Activated CD8-positive, alpha-beta memory T cell treated with anti-CD3 and anti-CD28 coated beads for 36 hours (primary cell): ENCODE data around the gene CLDN16. TPM values are rescaled to one million over a fixed set of nuclear protein-coding genes. Genes with fewer than 3 reads are reported as not detected.

Experiments used
- CTCF ChIA-PET: fragments of 350-600 bp; sonication (Branson Sonifier 250); formaldehyde crosslinking; loops from one replicate; lab custom pipeline; 2021; ENCODE audit warnings: antibody characterized with exemption; lab: Charles Lee
- POLR2A ChIA-PET: fragments of 350-600 bp; sonication (Branson Sonifier 250); formaldehyde crosslinking; loops from one replicate; lab custom pipeline; 2021; ENCODE audit warnings: antibody characterized with exemption; lab: Charles Lee
- total RNA-seq, 2 experiments: library from RNA; stranded (reverse); gene quantifications; one replicate each; pipeline ENCODE4 v1.2.3, GENCODE V29; 2021

Gene CLDN16
- not detected for total RNA-seq

- ChIA-PET CTCF (no interaction called here), POLR2A (no interaction called here)
Observed at GRCh38 chr3:190387578-190388213, at the start of gene CLDN16. Gene CLDN16, plus strand, starts transcription at chr3:190388163. Its CDS starts 167 bp downstream, at chr3:190388330.

- ChIA-PET POLR2A (no interaction called here), CTCF (no interaction called here)
Observed at GRCh38 chr3:190338717-190339116, 49.2 kb upstream of the CLDN16 start.

GRCh38 chr3:190339130-190339529 lies 48.8 kb upstream of the CLDN16 start:
- POLR2A ChIA-PET: no interaction called here
- CTCF ChIA-PET: no interaction called here

GRCh38 chr3:190340071-190340470 lies 47.9 kb upstream of the CLDN16 start:
- ChIA-PET POLR2A (no interaction called here), CTCF (no interaction called here)

- ChIA-PET POLR2A (no interaction called here), CTCF (no interaction called here)
Observed at GRCh38 chr3:190345027-190345821, 42.7 kb upstream of the CLDN16 start.

- ChIA-PET POLR2A (no interaction called here), CTCF (no interaction called here)
Observed at GRCh38 chr3:190345878-190346277, 42.1 kb upstream of the CLDN16 start.

- CTCF ChIA-PET: no interaction called here
Observed at GRCh38 chr3:190346541-190346940, 41.4 kb upstream of the CLDN16 start.

GRCh38 chr3:190352861-190353457 lies 35.0 kb upstream of the CLDN16 start:
- CTCF ChIA-PET: no interaction called here
- POLR2A ChIA-PET: no interaction called here

More at GRCh38 chr3:190346541-190346940, 41.4 kb upstream of the CLDN16 start:
- POLR2A ChIA-PET: no interaction called here

- CTCF ChIA-PET: no interaction called here
- POLR2A ChIA-PET: no interaction called here
Observed at GRCh38 chr3:190356246-190356645, 31.7 kb upstream of the CLDN16 start.

GRCh38 chr3:190357468-190357867 lies 30.5 kb upstream of the CLDN16 start:
- POLR2A ChIA-PET: no interaction called here
- CTCF ChIA-PET: no interaction called here

- ChIA-PET CTCF (no interaction called here), POLR2A (no interaction called here)
Observed at GRCh38 chr3:190359813-190360212, 28.1 kb upstream of the CLDN16 start.

GRCh38 chr3:190360228-190360627 lies 27.7 kb upstream of the CLDN16 start:
- CTCF ChIA-PET: no interaction called here
- POLR2A ChIA-PET: no interaction called here

GRCh38 chr3:190361791-190362190 lies 26.2 kb upstream of the CLDN16 start:
- CTCF ChIA-PET: no interaction called here
- POLR2A ChIA-PET: no interaction called here

- ChIA-PET CTCF (no interaction called here), POLR2A (no interaction called here)
Observed at GRCh38 chr3:190362258-190362657, 25.7 kb upstream of the CLDN16 start.

GRCh38 chr3:190366133-190366532 lies 21.8 kb upstream of the CLDN16 start:
- POLR2A ChIA-PET: no interaction called here
- CTCF ChIA-PET: no interaction called here

GRCh38 chr3:190368881-190369280 lies 19.1 kb upstream of the CLDN16 start:
- ChIA-PET CTCF (no interaction called here), POLR2A (no interaction called here)

- POLR2A ChIA-PET: no interaction called here
- CTCF ChIA-PET: no interaction called here
Observed at GRCh38 chr3:190369668-190370295, 18.2 kb upstream of the CLDN16 start.

- ChIA-PET CTCF (no interaction called here), POLR2A (no interaction called here)
Observed at GRCh38 chr3:190370369-190370768, 17.6 kb upstream of the CLDN16 start.

- ChIA-PET POLR2A (no interaction called here), CTCF (no interaction called here)
Observed at GRCh38 chr3:190371152-190371551, 16.8 kb upstream of the CLDN16 start.

- POLR2A ChIA-PET: no interaction called here
- CTCF ChIA-PET: no interaction called here
Observed at GRCh38 chr3:190375246-190375645, 12.7 kb upstream of the CLDN16 start.
